NCI-H1436 (cell line): ENCODE measurements around the gene ZBTB7C.

ENCODE experiments used
- DNase-seq: peaks from one replicate; lab custom pipeline; 2025; lab: John Stamatoyannopoulos, UW

The ZBTB7C gene

GRCh38 chr18:48119204-48119603, 290.0 kb downstream of the ZBTB7C start:
- DNase-seq = no peak

GRCh38 chr18:48116873-48117630, 292.1 kb downstream of the ZBTB7C start:
- no peak for DNase-seq

GRCh38 chr18:48116017-48116416, 293.2 kb downstream of the ZBTB7C start:
- DNase-seq = no peak

GRCh38 chr18:48113691-48114090, 295.5 kb downstream of the ZBTB7C start:
- no peak for DNase-seq

- no peak for DNase-seq
Measured at GRCh38 chr18:48111587-48111986, 297.6 kb downstream of the ZBTB7C start.

GRCh38 chr18:48110797-48111196, 298.4 kb downstream of the ZBTB7C start:
- DNase-seq = no peak

- DNase-seq = no peak
Measured at GRCh38 chr18:48109961-48110493, 299.2 kb downstream of the ZBTB7C start.

- DNase-seq = no peak
Measured at GRCh38 chr18:48108136-48108535, 301.0 kb downstream of the ZBTB7C start.

- no peak for DNase-seq
Measured at GRCh38 chr18:48106976-48107781, 302.0 kb downstream of the ZBTB7C start.

- DNase-seq = no peak
Measured at GRCh38 chr18:48106498-48106897, 302.7 kb downstream of the ZBTB7C start.

- no peak for DNase-seq
Measured at GRCh38 chr18:48105317-48105716, 303.9 kb downstream of the ZBTB7C start.

- no peak for DNase-seq
Measured at GRCh38 chr18:48104705-48105104, 304.5 kb downstream of the ZBTB7C start.

GRCh38 chr18:48100651-48101165, 308.5 kb downstream of the ZBTB7C start:
- peak; percentile 20 for DNase-seq

- DNase-seq = no peak
Measured at GRCh38 chr18:48100165-48100575, 309.0 kb downstream of the ZBTB7C start.

GRCh38 chr18:48099481-48100164, 309.6 kb downstream of the ZBTB7C start:
- DNase-seq = no peak

GRCh38 chr18:48098538-48098937, 310.6 kb downstream of the ZBTB7C start:
- DNase-seq = no peak

GRCh38 chr18:48098007-48098406, 311.2 kb downstream of the ZBTB7C start:
- DNase-seq = no peak

- DNase-seq = no peak
Measured at GRCh38 chr18:48095726-48096125, 313.5 kb downstream of the ZBTB7C start.

- no peak for DNase-seq
Measured at GRCh38 chr18:48093104-48093503, 316.1 kb downstream of the ZBTB7C start.

- no peak for DNase-seq
Measured at GRCh38 chr18:48091869-48092497, 317.2 kb downstream of the ZBTB7C start.

- DNase-seq = no peak
Measured at GRCh38 chr18:48090702-48091101, 318.5 kb downstream of the ZBTB7C start.

GRCh38 chr18:48090021-48090420, 319.2 kb downstream of the ZBTB7C start:
- no peak for DNase-seq
